ENCODE data around the gene KIAA1217. TPM values are rescaled to one million over a fixed set of nuclear protein-coding genes. Genes with fewer than 3 reads are reported as not detected.
"Not testable (repeated sequence)": the region's sequence is repeated elsewhere in the genome, so short reads cannot be mapped to it uniquely, and the experiment has no call there.

The KIAA1217 gene
- total RNA-seq, 2 donors from 2014 or later, result 0.43 to 3.9 TPM

- Mint-ChIP-seq H3K27ac (no peak overlapping the region), H3K36me3 (no peaks in the 10 kb centered on the region), H3K9me3 (peaks cover 5 to 9% of the 10 kb centered on the region in 2 donors)
- ATAC-seq (no peak), DNase-seq (ENCODE audit: low spot score in 2 of 2) (no peak)
Measured at GRCh38 chr10:24333736-24334135, 124.8 kb downstream of the KIAA1217 start.

- peaks cover 5 to 9% of the 10 kb centered on the region in 2 donors for H3K9me3 Mint-ChIP-seq
- no peak for ATAC-seq
Measured at GRCh38 chr10:24334279-24334939, 125.5 kb downstream of the KIAA1217 start.

GRCh38 chr10:24337723-24338122 is 128.8 kb downstream of the KIAA1217 start:
- H3K36me3 Mint-ChIP-seq; ATAC-seq; H3K9me3 Mint-ChIP-seq; DNase-seq (ENCODE audit: low spot score in 2 of 2); H3K27ac Mint-ChIP-seq: not testable (repeated sequence)

More at GRCh38 chr10:24334279-24334939, 125.5 kb downstream of the KIAA1217 start:
- Mint-ChIP-seq H3K36me3 (no peaks in the 10 kb centered on the region), H3K27ac (no peak overlapping the region)
- DNase-seq (ENCODE audit: low spot score in 2 of 2), result no peak

- DNase-seq (ENCODE audit: low spot score in 2 of 2) (no peak), ATAC-seq (no peak)
- H3K27ac Mint-ChIP-seq, result no peak overlapping the region
- H3K36me3 Mint-ChIP-seq, result no peaks in the 10 kb centered on the region
- peaks cover 0 to 3% of the 10 kb centered on the region in 2 donors for H3K9me3 Mint-ChIP-seq
Measured at GRCh38 chr10:24339387-24339786, 130.4 kb downstream of the KIAA1217 start.

GRCh38 chr10:24340446-24340845 is 131.5 kb downstream of the KIAA1217 start:
- H3K36me3 Mint-ChIP-seq, result no peaks in the 10 kb centered on the region
- ATAC-seq, result no peak
- no peak for DNase-seq (ENCODE audit: low spot score in 2 of 2)
- no peak overlapping the region for H3K27ac Mint-ChIP-seq
- H3K9me3 Mint-ChIP-seq, result peaks cover 0 to 3% of the 10 kb centered on the region in 2 donors

GRCh38 chr10:24340883-24341282 is 131.9 kb downstream of the KIAA1217 start:
- ATAC-seq (no peak), DNase-seq (ENCODE audit: low spot score in 2 of 2) (no peak)
- Mint-ChIP-seq H3K36me3 (no peaks in the 10 kb centered on the region), H3K9me3 (peaks cover 0 to 3% of the 10 kb centered on the region in 2 donors), H3K27ac (no peak overlapping the region)

GRCh38 chr10:24341371-24341770 is 132.4 kb downstream of the KIAA1217 start:
- Mint-ChIP-seq H3K36me3 (no peaks in the 10 kb centered on the region), H3K27ac (no peak overlapping the region), H3K9me3 (peaks cover 0 to 2% of the 10 kb centered on the region in 2 donors)
- no peak for ATAC-seq
- DNase-seq (ENCODE audit: low spot score in 2 of 2), result no peak

- no peak for DNase-seq (ENCODE audit: low spot score in 2 of 2)
- H3K27ac Mint-ChIP-seq, result no peak overlapping the region
- ATAC-seq, result no peak
- H3K9me3 Mint-ChIP-seq, result no peaks in the 10 kb centered on the region
- H3K36me3 Mint-ChIP-seq, result no peaks in the 10 kb centered on the region
Measured at GRCh38 chr10:24341897-24342296, 133.0 kb downstream of the KIAA1217 start.

GRCh38 chr10:24343686-24344085 is 134.7 kb downstream of the KIAA1217 start:
- H3K36me3 Mint-ChIP-seq, result no peaks in the 10 kb centered on the region
- no peaks in the 10 kb centered on the region for H3K9me3 Mint-ChIP-seq
- no peak overlapping the region for H3K27ac Mint-ChIP-seq
- ATAC-seq (no peak), DNase-seq (ENCODE audit: low spot score in 2 of 2) (no peak)

- DNase-seq (ENCODE audit: low spot score in 2 of 2) (no peak), ATAC-seq (no peak)
- Mint-ChIP-seq H3K36me3 (no peaks in the 10 kb centered on the region), H3K27ac (no peak overlapping the region), H3K9me3 (no peaks in the 10 kb centered on the region)
Measured at GRCh38 chr10:24344279-24344678, 135.3 kb downstream of the KIAA1217 start.

- Mint-ChIP-seq H3K27ac (no peak overlapping the region), H3K36me3 (no peaks in the 10 kb centered on the region), H3K9me3 (no peaks in the 10 kb centered on the region)
- no peak for DNase-seq (ENCODE audit: low spot score in 2 of 2)
- ATAC-seq, result no peak
Measured at GRCh38 chr10:24344695-24345463, 135.9 kb downstream of the KIAA1217 start.

- ATAC-seq (no peak), DNase-seq (ENCODE audit: low spot score in 2 of 2) (no peak)
- Mint-ChIP-seq H3K27ac (no peak overlapping the region), H3K9me3 (no peaks in the 10 kb centered on the region), H3K36me3 (no peaks in the 10 kb centered on the region)
Measured at GRCh38 chr10:24346877-24347519, 138.1 kb downstream of the KIAA1217 start.

- ATAC-seq (no peak), DNase-seq (ENCODE audit: low spot score in 2 of 2) (no peak)
- Mint-ChIP-seq H3K9me3 (no peaks in the 10 kb centered on the region), H3K27ac (no peak overlapping the region), H3K36me3 (no peaks in the 10 kb centered on the region)
Measured at GRCh38 chr10:24349379-24350001, 140.6 kb downstream of the KIAA1217 start.

GRCh38 chr10:24350070-24350921 is 141.4 kb downstream of the KIAA1217 start:
- ATAC-seq, result no peak
- DNase-seq (ENCODE audit: low spot score in 2 of 2), result no peak
- Mint-ChIP-seq H3K27ac (no peak overlapping the region), H3K36me3 (no peaks in the 10 kb centered on the region), H3K9me3 (no peaks in the 10 kb centered on the region)

- not testable (repeated sequence) for H3K27ac Mint-ChIP-seq; H3K9me3 Mint-ChIP-seq; H3K36me3 Mint-ChIP-seq; DNase-seq (ENCODE audit: low spot score in 2 of 2); ATAC-seq
Measured at GRCh38 chr10:24350922-24351225, 141.9 kb downstream of the KIAA1217 start.

- Mint-ChIP-seq H3K36me3 (no peaks in the 10 kb centered on the region), H3K9me3 (no peaks in the 10 kb centered on the region), H3K27ac (no peak overlapping the region)
- no peak for DNase-seq (ENCODE audit: low spot score in 2 of 2)
- no peak for ATAC-seq
Measured at GRCh38 chr10:24351961-24352360, 143.0 kb downstream of the KIAA1217 start.

Measured in activated naive CD4-positive, alpha-beta T cell treated with anti-CD3 and anti-CD28 coated beads, Interleukin-2, amount 50 U/mL, for 72 hours (primary cell).